PC-3 (cell line): ENCODE results near the gene ALG13. TPM values are rescaled to one million over a fixed set of nuclear protein-coding genes. Genes with fewer than 3 reads are reported as not detected.
A peak's percentile ranks its signal among the peaks of the same experiment; 100 is the strongest.

Source experiments
- ATAC-seq: fragments of 200-7000 bp; cut with Tn5 transposase; 2 replicates; pipeline ENCODE4 v1.9.1; 2020; ENCODE audit warnings: mild to moderate bottlenecking, moderate library complexity
- BruUV-seq: library from RNA; stranded (reverse); fragments of 400-500 nt; replicated peaks from 2 replicates; lab custom pipeline; 2021; lab: Mats Ljungman, UMichigan
- CTCF ChIA-PET: fragments of 300-600 bp; sonication (Branson Sonifier 250); formaldehyde crosslinking; loops from one replicate; lab custom pipeline; 2022; ENCODE audit warnings: antibody characterized with exemption; lab: Charles Lee
- POLR2A ChIA-PET: fragments of 300-600 bp; sonication (Branson Sonifier 250); formaldehyde crosslinking; loops from one replicate; lab custom pipeline; 2022; ENCODE audit warnings: antibody characterized with exemption; ENCODE audit not compliant: unreplicated experiment; lab: Charles Lee
- DNase-seq: peaks from one replicate; pipeline ENCODE4 v3.0.0-alpha.2; 2015
- H2AFZ ChIP-seq: fragments of 300-600 bp; sonication (generic); 2 replicates; pipeline ENCODE4 v1.6.0; 2016; ENCODE audit warnings: antibody characterized with exemption, low read length
- H3F3A ChIP-seq: fragments of 300-600 bp; sonication (generic); one replicate; pipeline ENCODE4 v1.6.0; 2017; ENCODE audit warnings: antibody characterized with exemption, low read length, control low read depth, mild to moderate bottlenecking; ENCODE audit not compliant: unreplicated experiment
- H3K27ac ChIP-seq: fragments of 300-600 bp; sonication (generic); 2 replicates; pipeline ENCODE4 v1.5.1; 2016; ENCODE audit warnings: mild to moderate bottlenecking, low read length
- H3K27me3 ChIP-seq: fragments of 300-600 bp; sonication (generic); 2 replicates; pipeline ENCODE4 v1.6.1; 2016; ENCODE audit warnings: low read length, mixed read lengths
- H3K36me3 ChIP-seq: fragments of 300-600 bp; sonication (generic); 2 replicates; pipeline ENCODE4 v1.6.1; 2016; ENCODE audit warnings: low read depth, mixed run types, low read length, mixed read lengths
- H3K4me1 ChIP-seq: fragments of 300-600 bp; sonication (generic); 2 replicates; pipeline ENCODE4 v1.5.1; 2016; ENCODE audit warnings: low read length; ENCODE audit not compliant: insufficient read depth
- H3K4me2 ChIP-seq: fragments of 300-600 bp; sonication (generic); 2 replicates; pipeline ENCODE4 v1.6.0; 2016; ENCODE audit warnings: low read length
- H3K4me3 ChIP-seq: fragments of 300-600 bp; sonication (generic); 2 replicates; pipeline ENCODE4 v1.5.1; 2016; ENCODE audit warnings: mild to moderate bottlenecking, low read length, mixed read lengths
- H3K79me2 ChIP-seq: fragments of 300-600 bp; sonication (generic); 2 replicates; pipeline ENCODE4 v1.6.1; 2017; ENCODE audit warnings: low read length, mixed read lengths
- H3K9ac ChIP-seq: fragments of 300-600 bp; sonication (generic); 2 replicates; pipeline ENCODE4 v1.6.0; 2016; ENCODE audit warnings: mild to moderate bottlenecking, low read length
- H3K9me2 ChIP-seq: fragments of 300-600 bp; sonication (generic); replicated peaks from 2 replicates; pipeline ENCODE4 v1.6.1; 2016; ENCODE audit warnings: mixed run types, low read length, mixed read lengths
- H3K9me3 ChIP-seq: fragments of 300-600 bp; sonication (generic); 2 replicates; pipeline ENCODE4 v1.6.1; 2016; ENCODE audit warnings: low read length, mixed read lengths
- H4K20me1 ChIP-seq: fragments of 300-600 bp; sonication (generic); 2 replicates; pipeline ENCODE4 v1.6.1; 2016; ENCODE audit warnings: low read length, mixed read lengths
- EZH2 ChIP-seq: fragments of 300-600 bp; sonication (generic); IDR thresholded peaks from one replicate; pipeline ENCODE4 v1.6.1; 2017; ENCODE audit warnings: antibody characterized with exemption, mild to moderate bottlenecking, low read length; ENCODE audit not compliant: unreplicated experiment
- EZH2phosphoT487 ChIP-seq: fragments of 300-600 bp; sonication (generic); IDR thresholded peaks from 2 replicates; pipeline ENCODE4 v1.6.1; 2018; ENCODE audit warnings: mild to moderate bottlenecking, antibody characterized with exemption, low read length, borderline replicate concordance
- intact Hi-C: fragments of 100-400 bp; cut with micrococcal nuclease; formaldehyde crosslinking; loops from 2 replicates; pipeline ENCODE4 v1.9.0; 2023
- total RNA-seq: library from RNA; depleted of rRNA; stranded (reverse); fragments of >200 nt; gene quantifications from 2 replicates; pipeline ENCODE4 v1.2.3, GENCODE V29; 2014
- TF ChIP-seq, protein P1 (sequence below): fragments of 300-600 bp; sonication (generic); conservative IDR thresholded peaks from 2 replicates; pipeline ENCODE4 v1.5.1; 2017; ENCODE audit warnings: antibody characterized with exemption, low read depth, mild to moderate bottlenecking, low read length

The ALG13 gene
- total RNA-seq, 1 experiment from 2014 or later: 101 TPM

- H3K4me2 ChIP-seq: no peak overlapping the region
- H3K27ac ChIP-seq: no peak overlapping the region
- intact Hi-C loops: no loop called here
- no TSS peak for BruUV-seq
- H3F3A ChIP-seq: no peaks in the 10 kb centered on the region
- no peaks in the 10 kb centered on the region for H4K20me1 ChIP-seq
- H2AFZ ChIP-seq: no peak overlapping the region
- H3K4me3 ChIP-seq: no peak overlapping the region
- no peaks in the 10 kb centered on the region for H3K27me3 ChIP-seq
- H3K79me2 ChIP-seq: no peaks in the 10 kb centered on the region
- ChIA-PET POLR2A (no interaction called here), CTCF (no interaction called here)
- peak; percentile 15 for DNase-seq
- H3K36me3 ChIP-seq: no peaks in the 10 kb centered on the region
- H3K9me3 ChIP-seq: no peaks in the 10 kb centered on the region
- H3K9me2 ChIP-seq: no peaks in the 10 kb centered on the region
- H3K9ac ChIP-seq: no peak overlapping the region
- no peaks in the 10 kb centered on the region for H3K4me1 ChIP-seq
- no peak for ATAC-seq
- no peak for TF ChIP-seq EZH2
- TF ChIP-seq EZH2phosphoT487: no peak
- TF ChIP-seq, protein P1, sequence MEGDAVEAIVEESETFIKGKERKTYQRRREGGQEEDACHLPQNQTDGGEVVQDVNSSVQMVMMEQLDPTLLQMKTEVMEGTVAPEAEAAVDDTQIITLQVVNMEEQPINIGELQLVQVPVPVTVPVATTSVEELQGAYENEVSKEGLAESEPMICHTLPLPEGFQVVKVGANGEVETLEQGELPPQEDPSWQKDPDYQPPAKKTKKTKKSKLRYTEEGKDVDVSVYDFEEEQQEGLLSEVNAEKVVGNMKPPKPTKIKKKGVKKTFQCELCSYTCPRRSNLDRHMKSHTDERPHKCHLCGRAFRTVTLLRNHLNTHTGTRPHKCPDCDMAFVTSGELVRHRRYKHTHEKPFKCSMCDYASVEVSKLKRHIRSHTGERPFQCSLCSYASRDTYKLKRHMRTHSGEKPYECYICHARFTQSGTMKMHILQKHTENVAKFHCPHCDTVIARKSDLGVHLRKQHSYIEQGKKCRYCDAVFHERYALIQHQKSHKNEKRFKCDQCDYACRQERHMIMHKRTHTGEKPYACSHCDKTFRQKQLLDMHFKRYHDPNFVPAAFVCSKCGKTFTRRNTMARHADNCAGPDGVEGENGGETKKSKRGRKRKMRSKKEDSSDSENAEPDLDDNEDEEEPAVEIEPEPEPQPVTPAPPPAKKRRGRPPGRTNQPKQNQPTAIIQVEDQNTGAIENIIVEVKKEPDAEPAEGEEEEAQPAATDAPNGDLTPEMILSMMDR: no peak
Measured at GRCh38 chrX:111646515-111646914, 34.5 kb upstream of the ALG13 start.

DNA sequence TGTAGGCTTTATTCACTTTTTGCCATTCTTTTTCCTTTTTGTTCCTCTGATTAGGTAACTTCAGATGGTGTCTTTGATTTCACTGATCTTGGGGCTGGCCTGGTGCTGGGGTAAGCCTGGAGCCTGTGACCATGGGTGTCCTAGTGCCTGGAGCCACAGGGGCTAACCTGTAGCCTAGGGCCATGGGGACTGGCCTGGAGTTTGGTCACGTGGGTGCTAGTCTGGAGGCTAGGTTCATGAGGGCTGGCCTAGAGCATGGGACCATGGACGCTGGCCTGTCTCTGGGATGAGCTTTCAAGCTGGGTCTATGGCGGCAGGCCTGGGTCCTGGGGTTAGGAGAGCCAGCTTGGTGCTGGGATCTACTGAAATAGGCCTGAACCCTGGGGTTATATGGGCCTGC is 32.2 kb upstream of the ALG13 start:
- H3K4me3 ChIP-seq: no peak overlapping the region
- no peaks in the 10 kb centered on the region for H3K9me2 ChIP-seq
- no peak overlapping the region for H2AFZ ChIP-seq
- DNase-seq (no peak), ATAC-seq (no peak)
- H3K36me3 ChIP-seq: no peaks in the 10 kb centered on the region
- no peak overlapping the region for H3K27ac ChIP-seq
- no peak overlapping the region for H3K9ac ChIP-seq
- H3K27me3 ChIP-seq: no peaks in the 10 kb centered on the region
- H4K20me1 ChIP-seq: no peaks in the 10 kb centered on the region
- ChIA-PET CTCF (no interaction called here), POLR2A (no interaction called here)
- no peaks in the 10 kb centered on the region for H3K4me1 ChIP-seq
- intact Hi-C loops: no loop called here
- no peak overlapping the region for H3K4me2 ChIP-seq
- TF ChIP-seq EZH2phosphoT487 (no peak), EZH2 (no peak)
- TF ChIP-seq, protein P1: no peak
- BruUV-seq: no TSS peak
- H3F3A ChIP-seq: no peaks in the 10 kb centered on the region
- no peaks in the 10 kb centered on the region for H3K79me2 ChIP-seq
- H3K9me3 ChIP-seq: no peaks in the 10 kb centered on the region

GRCh38 chrX:111649638-111650037 is 31.3 kb upstream of the ALG13 start:
- Histone ChIP-seq H3K4me2 (no peak overlapping the region), H4K20me1 (no peaks in the 10 kb centered on the region), H3K36me3 (no peaks in the 10 kb centered on the region), H3K27ac (no peak overlapping the region), H3K9me3 (no peaks in the 10 kb centered on the region), H3K4me3 (no peak overlapping the region), H3K27me3 (no peaks in the 10 kb centered on the region), H3K9ac (no peak overlapping the region), H3F3A (no peaks in the 10 kb centered on the region), H3K4me1 (no peaks in the 10 kb centered on the region), H2AFZ (no peak overlapping the region), H3K79me2 (no peaks in the 10 kb centered on the region), H3K9me2 (no peaks in the 10 kb centered on the region)
- DNase-seq: no peak
- BruUV-seq: no TSS peak
- ChIA-PET CTCF (no interaction called here), POLR2A (no interaction called here)
- TF ChIP-seq, protein P1: no peak
- TF ChIP-seq EZH2phosphoT487: no peak
- TF ChIP-seq EZH2: no peak
- no peak for ATAC-seq
- intact Hi-C loops: no loop called here
